Measurements from ENCODE around the gene VDR. TPM values are rescaled to one million over a fixed set of nuclear protein-coding genes. Genes with fewer than 3 reads are reported as not detected.

VDR gene
- total RNA-seq = 0.33 TPM
- long read RNA-seq, partial matches to known transcripts = 1 of 1 reads
- long read RNA-seq, other reads (novel, unspliced or antisense) = 0 of 1 reads

GRCh38 chr12:47904713-47905709 is at the start of gene VDR:
Gene VDR, minus strand, starts transcription at chr12:47904994. Its CDS starts 25,881 bp downstream, at chr12:47879113.
- no peak within 1 kb of the TSS for H3K27ac ChIP-seq (replicated peaks)
- H3K4me1 ChIP-seq = peaks cover 36% of the 10 kb centered on the region
- DNase-seq = peak; percentile 70
- intact Hi-C loops (cut with micrococcal nuclease) = no loop called here
- peak within 1 kb of the TSS; percentile 68 for H3K4me3 ChIP-seq
- TF ChIP-seq CTCF (IDR thresholded peaks at IDR 0.05; ENCODE audit: borderline replicate concordance) = peak; percentile 59
- no peaks in the 10 kb centered on the region for H3K9me3 ChIP-seq (replicated peaks)
- H3K36me3 ChIP-seq = no peaks in the 10 kb centered on the region
- peaks cover 45% of the 10 kb centered on the region for H3K27me3 ChIP-seq (ENCODE audit: low read depth)

- intact Hi-C loops (cut with micrococcal nuclease) = no loop called here
- Histone ChIP-seq H3K36me3 (no peaks in the 10 kb centered on the region), H3K27me3 (ENCODE audit: low read depth) (peaks cover 9% of the 10 kb centered on the region), H3K9me3 (replicated peaks) (no peaks in the 10 kb centered on the region), H3K4me3 (no peak overlapping the region), H3K4me1 (peaks cover 3% of the 10 kb centered on the region), H3K27ac (replicated peaks) (no peak overlapping the region)
- DNase-seq = no peak
- no peak for TF ChIP-seq CTCF (IDR thresholded peaks at IDR 0.05; ENCODE audit: borderline replicate concordance)
These were observed 49.3 kb upstream of the VDR start for GRCh38 chr12:47954058-47954457.

GRCh38 chr12:47950856-47951468 is 46.2 kb upstream of the VDR start:
- no peak for TF ChIP-seq CTCF (IDR thresholded peaks at IDR 0.05; ENCODE audit: borderline replicate concordance)
- intact Hi-C loops (cut with micrococcal nuclease) = no loop called here
- Histone ChIP-seq H3K4me3 (no peak overlapping the region), H3K27ac (replicated peaks) (no peak overlapping the region), H3K27me3 (ENCODE audit: low read depth) (no peaks in the 10 kb centered on the region), H3K9me3 (replicated peaks) (no peaks in the 10 kb centered on the region), H3K4me1 (peaks cover 4% of the 10 kb centered on the region), H3K36me3 (no peaks in the 10 kb centered on the region)
- no peak for DNase-seq

GRCh38 chr12:47949441-47950341 is 44.9 kb upstream of the VDR start:
- Histone ChIP-seq H3K9me3 (replicated peaks) (no peaks in the 10 kb centered on the region), H3K36me3 (no peaks in the 10 kb centered on the region), H3K27ac (replicated peaks) (no peak overlapping the region), H3K4me3 (no peak overlapping the region), H3K4me1 (peaks cover 4% of the 10 kb centered on the region), H3K27me3 (ENCODE audit: low read depth) (no peaks in the 10 kb centered on the region)
- DNase-seq = peak; percentile 75
- intact Hi-C loops (cut with micrococcal nuclease) = no loop called here
- TF ChIP-seq CTCF (IDR thresholded peaks at IDR 0.05; ENCODE audit: borderline replicate concordance) = peak; percentile 92

GRCh38 chr12:47947341-47947740 is 42.5 kb upstream of the VDR start:
- Histone ChIP-seq H3K36me3 (no peaks in the 10 kb centered on the region), H3K27me3 (ENCODE audit: low read depth) (peaks cover 10% of the 10 kb centered on the region), H3K4me1 (peaks cover 4% of the 10 kb centered on the region), H3K27ac (replicated peaks) (no peak overlapping the region), H3K9me3 (replicated peaks) (no peaks in the 10 kb centered on the region), H3K4me3 (no peak overlapping the region)
- intact Hi-C loops (cut with micrococcal nuclease) = no loop called here
- TF ChIP-seq CTCF (IDR thresholded peaks at IDR 0.05; ENCODE audit: borderline replicate concordance) = no peak
- no peak for DNase-seq

Measured in left ventricle myocardium inferior (tissue), 1 donor.